ENCODE measurements around the gene ATP6V1B1.

ATP6V1B1 gene

DNA sequence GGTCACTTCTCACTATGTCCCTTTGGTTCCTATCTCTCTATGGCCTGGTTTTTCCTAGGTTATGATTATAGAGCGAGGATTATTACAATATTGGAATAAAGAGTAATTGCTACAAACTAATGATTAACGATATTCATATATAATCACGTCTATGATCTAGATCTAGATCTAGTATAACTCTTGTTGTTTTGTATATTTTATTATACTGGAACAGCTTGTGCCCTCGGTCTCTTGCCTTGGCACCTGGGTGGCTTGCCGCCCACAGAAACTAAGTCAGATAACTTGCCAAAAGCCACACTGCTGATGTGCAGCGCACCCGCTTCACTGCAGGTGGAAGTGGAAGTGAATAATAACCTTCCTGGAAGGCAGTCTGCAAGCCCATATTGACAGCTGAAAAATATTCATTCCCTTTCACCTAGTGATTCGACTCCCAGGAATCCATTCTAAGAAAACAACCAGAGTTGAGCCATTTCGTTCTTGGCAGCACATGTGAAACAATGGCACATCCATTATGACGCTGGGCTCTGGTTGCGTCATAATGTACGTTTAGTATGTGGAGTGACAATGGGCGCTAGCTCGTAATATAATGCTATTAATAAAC is 42.0 kb downstream of the ATP6V1B1 start:
- DNase-seq: peak; percentile 69

DNA sequence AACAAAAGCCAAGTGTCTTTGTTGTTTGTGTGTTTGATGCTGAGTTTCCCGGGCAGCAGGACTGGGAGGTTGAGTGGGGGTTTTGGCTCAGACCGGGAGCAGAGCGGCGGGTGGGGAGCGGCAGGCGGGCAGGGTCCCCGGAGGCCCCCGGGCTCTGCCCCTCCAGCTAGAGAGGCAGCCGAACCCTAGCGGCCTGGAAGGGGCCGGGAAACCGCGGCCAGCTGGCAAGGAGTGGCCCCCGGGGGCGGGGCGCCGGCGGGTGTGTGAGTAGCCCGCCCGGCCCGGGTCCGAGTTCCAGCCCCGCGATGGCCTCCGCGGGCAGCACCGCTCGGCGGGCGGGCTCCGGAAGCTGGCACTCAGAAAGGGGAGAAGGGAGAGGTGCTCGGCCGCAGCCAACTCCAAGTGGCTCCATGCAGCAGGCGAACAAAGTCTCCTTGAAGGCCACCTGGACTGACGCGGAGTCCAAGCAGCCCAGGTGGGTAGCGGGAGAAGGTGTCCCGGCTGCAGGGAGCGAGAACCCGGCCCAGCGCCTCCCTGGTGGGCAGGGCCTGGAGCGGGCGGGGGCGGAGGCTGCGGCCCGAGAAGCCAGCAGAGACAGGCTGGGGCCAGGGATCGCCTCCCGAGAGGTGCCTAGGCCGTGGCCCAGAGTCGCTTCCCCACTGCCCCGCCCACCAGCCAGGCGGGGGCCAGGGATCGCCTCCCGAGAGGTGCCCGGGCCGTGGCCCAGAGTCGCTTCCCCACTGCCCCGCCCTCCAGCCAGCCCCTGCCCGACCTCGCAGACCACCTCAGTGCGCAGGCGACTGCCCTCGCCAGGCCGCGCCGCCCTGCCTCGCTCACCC is 42.9 kb downstream of the ATP6V1B1 start, which contains the start of gene ANKRD53:
TSS of gene ANKRD53 (plus strand) at position 290 of the 839 bp plus-strand sequence. CDS start at position 306, 16 bp downstream.
- DNase-seq: peak; percentile 28

DNA sequence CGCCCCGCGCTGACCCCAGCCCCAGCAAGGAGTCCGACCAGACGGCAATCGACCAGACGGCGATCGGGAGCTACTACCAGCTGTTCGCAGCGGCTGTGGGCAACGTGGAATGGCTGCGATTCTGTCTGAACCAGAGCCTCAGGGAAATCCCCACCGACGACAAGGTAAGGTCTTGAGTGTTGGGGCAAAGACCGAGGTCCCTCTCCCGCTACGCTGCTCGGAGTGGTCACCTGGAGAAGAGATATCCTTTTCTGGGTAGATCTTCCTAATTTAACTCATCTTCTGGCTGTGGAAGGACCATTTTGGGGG is 43.4 kb downstream of the ATP6V1B1 start:
- no peak for DNase-seq

DNA sequence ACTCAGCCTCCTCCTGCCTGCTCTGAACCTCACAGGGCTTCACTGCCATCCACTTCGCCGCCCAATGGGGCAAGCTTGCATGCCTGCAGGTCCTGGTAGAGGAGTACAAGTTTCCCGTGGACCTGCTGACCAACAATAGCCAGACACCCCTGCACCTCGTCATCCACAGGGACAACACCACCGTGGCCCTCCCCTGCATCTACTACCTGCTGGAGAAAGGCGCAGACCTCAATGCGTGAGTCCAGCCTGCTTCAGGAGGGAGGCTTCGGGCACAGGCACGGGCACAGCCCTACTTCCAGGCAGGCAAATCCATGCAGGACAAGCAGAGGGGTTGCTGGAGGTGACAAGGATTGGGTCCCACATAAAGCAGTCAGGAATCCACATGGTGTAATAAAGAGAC is 43.9 kb downstream of the ATP6V1B1 start:
- no peak for DNase-seq

DNA sequence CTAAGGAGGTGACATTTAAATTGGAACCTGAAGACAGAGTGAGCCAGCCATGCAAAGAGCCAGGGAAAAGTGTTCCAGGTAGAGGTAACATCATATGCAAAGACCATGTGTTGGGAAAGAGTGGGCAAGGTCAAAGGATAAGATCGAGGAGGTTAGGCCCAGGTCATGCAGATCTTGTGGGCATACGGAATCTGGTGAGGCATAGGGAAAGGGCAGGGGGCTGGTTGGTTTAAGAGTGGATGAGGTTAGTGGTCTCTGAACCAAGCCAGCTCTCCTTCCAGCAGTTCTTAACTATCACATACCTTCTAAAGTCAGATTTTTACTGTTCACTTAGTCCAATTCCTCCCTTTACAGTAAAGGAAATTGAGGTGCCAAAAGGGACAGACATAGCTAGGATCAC is 45.7 kb downstream of the ATP6V1B1 start:
- DNase-seq: no peak

DNA sequence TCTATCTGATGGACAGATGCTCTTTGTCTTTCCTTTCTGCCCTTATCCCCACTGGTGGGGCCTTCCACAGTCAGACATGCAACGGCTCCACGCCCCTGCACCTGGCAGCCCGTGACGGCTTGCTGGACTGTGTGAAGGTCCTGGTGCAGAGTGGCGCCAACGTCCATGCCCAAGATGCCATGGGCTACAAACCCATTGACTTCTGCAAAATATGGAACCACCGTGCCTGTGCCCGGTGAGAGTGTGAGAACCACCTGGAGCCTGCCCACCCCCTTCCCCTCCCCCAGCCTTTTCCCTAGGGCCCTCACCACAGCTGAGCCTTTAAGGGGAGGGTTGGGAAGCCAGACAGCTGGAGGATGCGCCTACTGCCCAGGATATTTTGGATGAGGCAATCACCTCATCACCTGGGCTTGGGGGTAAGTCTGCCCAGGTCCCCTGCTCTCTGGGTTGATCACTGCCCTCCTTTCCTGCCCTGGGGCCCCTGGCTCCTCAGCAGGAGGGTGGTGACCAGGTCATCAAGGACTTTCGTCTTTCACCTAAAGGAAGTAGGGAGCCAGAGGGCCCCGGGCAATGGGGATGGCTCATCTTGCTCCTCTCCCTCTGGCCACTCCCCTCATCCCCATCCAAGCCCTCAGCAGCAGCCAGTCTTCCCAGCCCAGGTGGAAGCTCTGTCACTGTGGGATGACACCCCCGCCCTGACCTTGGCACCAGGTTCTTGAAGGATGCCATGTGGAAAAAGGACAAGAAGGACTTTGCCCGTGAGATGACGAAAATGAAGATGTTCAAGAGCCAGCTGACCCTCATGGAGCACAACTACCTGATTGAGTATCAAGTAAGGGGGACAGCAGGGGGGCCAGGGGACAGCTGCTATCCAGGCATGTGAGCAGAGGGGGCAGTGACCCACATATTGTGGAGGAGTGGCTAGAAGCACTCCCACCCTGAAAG is 46.4 kb downstream of the ATP6V1B1 start:
- DNase-seq: no peak

DNA sequence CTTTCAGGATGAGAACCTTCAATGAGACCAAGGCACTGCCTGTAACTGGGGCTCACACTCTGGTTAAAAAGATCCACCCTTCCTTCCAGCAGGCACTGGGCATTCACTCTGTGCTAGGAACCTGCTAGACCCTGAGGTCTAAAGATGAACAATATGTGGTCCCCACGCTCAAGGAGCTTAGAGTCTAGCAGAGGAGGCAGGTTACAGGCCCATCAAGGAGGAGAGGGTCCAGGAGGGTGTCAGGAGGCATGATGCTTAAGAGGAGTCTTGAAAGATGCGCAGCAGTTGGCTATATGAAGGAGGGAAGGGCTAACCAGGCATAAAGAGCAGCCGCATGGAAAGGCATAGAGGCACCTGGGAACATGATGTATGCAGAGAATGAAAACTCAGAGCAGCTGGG is 47.3 kb downstream of the ATP6V1B1 start:
- DNase-seq: no peak

DNA sequence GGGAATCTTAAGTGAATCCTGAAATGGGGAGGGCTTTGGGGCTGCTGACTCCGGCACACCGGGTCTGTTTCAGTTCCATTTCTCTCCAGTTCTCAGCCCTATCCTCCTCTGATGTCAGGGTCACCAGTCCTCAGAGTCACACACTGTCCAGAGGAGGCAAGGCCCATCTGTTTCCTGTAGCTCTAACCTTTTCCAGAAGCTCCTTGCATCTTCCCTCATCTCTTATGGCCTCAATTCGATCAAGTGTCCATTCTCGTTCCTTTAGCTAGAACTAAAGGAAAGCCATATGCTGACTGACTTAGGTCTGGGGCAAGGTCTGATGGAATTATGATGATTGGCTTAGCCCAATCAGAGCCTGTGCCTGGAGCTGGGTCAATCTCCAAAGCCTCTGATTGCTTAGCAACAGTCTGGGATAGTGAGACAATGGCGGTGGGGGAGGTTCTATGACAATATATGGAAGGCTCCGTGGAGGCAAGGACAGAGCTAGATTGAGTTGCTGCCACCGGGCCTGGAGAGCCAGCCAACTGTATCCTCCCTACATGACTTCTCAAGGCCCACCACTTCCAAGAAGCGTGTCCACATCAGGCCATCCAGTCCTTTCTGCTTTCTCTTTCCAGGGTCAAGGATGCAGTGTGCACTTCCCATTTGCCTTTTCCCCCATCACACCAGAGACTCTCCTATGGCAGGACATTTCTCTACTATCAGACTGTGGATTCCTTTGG is 48.0 kb downstream of the ATP6V1B1 start:
- no peak for DNase-seq

DNA sequence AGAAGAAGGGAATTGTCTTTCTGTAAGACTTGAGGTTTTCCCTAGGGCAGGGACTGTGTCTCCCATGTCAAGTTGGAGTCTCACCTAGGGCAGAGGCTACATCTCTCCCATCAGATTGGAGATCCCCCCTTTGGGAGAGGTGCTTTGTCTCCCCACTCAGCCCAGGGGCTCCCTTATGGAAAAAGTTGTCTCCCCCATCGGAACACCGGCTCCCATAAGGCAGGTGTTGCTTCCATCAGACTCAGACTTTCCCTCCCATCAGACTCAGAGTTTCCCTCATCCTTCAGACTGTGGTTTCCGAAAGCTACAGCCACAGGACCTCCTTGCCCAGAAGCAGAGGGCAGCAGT is 48.5 kb downstream of the ATP6V1B1 start:
- no peak for DNase-seq

DNA sequence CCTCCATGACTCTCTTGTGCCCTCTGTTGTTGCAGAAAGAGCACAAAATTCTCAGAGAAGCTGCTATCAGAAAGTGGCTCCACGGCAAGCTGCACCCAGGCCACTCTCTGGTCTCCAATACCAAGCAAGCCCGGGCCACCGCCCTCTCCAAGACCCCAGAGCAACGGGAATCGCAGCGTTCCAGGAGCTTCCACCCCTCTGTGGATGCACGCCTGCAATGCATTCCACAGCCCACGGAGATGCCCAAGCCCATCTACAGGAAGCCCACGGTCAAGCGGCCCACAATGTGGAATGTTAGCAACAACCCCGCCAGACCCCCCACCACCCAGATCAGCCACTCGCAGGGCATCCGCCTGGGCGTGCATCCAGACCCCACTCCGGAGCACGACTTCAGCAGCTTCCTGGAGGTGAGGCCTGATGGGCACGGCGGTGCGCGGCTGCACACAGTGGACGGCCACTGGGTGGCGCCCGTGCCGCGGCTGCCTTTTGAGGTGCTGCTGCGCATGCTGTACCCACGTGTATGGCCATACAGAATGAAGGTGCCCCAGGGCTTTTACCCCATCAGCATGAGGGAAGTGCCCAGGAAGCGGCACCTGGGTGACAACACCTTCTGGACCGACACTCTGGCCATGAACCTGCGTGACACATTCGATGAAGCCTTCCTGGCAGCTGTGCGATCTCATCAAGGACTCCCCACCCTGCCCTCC is 49.0 kb downstream of the ATP6V1B1 start:
- DNase-seq: peak; percentile 76

DNA sequence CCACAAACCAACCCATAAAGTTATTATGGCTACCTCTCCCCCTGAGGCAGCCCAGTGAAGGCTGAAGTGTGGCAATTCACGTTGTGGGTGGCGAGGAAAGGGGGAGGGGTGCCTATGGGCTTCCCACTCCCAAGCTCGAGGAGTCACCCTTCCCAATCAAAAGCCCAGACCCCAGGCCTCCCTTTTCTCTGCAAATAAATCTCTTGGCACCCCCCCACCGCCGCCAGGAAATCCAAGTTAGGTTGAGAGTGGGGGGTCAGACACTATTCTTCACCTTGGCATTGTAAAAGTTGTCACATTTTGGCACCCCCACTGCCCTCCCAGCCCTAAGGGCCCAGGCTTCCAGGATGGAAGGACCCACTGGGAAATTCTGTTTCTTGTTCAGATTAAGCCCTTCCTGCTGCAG is 49.6 kb downstream of the ATP6V1B1 start:
- no peak for DNase-seq

DNA sequence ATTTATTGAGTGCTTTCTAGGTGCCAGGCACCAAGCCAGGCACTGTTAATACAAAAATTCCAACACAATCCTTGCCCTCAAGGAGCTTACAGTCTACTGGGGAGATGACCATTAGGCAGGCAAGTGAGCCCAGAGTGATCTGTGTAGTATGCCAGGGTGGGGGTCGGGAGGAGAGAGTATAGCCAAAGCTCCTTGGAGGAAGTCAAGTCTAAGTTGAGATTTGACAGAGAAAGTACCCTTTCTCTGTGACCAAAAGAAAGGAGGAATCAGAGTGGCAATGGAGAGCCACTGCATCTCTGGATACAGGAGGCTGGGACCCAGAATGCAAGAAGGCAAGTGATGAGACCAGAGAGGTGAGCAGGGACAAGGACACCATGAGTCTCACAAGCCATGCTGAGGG is 50.3 kb downstream of the ATP6V1B1 start:
- no peak for DNase-seq

DNA sequence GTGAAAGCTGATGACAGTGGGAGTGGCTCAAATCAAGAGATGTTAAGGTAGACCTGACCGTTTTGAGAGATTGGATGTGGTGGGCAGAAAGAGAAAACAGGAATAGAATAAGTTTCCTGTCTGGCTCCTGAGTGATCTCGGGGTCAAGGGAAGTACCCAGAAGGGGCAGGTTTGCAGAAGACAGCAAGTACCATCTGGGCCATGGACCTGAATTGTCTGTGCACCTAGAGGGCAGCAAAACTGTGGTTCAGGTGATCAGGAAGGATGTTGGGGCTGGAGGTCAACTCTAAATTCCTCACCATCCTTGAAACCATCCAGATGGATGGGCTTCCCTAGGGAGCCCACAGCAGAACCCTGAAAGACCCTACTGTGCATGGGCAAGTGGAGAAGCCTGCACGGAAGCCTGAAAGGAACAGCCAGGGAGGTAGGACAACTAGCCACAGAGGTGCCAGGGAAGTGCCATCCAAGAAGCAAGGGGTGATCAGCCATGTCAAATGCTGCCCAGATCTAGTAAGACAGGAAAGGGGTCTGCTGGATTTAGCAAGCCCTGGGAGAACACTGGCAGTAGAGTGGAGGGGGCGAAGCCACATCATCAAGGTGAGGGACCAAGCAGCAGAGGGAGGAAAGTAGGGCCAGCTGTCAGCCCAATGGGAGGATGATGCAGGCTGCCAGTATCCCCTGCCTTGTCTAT is 50.9 kb downstream of the ATP6V1B1 start:
- DNase-seq: no peak

DNA sequence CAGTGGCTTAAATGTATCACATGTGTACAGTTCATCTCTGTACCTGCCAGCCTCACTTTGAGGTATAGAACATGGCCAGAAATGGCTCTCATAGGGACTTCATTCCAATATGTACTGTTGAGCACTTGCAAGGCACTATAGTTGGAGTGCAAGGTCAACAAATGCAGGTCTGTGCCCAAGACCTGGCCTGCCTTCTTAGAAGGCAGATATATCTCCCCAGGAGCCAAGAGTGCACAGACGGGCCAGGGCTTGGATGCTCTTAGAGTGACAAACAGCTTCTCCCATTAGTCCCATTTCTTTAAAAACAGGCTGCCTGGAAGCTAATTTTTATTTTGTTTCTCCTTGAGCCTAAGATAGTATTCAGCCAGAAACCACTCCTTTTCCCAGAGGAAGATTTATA is 51.7 kb downstream of the ATP6V1B1 start:
- DNase-seq: no peak

DNA sequence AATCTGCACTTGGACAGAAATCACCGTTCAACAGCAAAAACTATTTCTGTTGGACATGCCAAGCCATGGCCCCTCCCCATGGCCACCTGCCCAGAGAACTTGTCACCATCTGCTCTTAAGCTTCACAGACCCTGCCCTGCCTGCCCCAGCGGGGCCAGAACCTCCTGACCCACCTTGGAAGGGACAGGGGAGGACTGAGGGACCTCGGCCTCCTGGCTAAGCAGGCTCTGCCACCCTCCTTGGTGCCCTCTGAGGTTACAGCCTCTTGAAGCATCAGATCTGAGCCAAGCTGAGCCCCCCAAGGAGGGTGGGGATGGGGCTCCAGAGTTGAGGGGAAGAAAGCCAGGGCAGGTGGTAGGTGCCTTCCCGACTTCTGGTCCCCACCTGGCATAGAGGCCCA is 52.5 kb downstream of the ATP6V1B1 start:
- DNase-seq: no peak

DNA sequence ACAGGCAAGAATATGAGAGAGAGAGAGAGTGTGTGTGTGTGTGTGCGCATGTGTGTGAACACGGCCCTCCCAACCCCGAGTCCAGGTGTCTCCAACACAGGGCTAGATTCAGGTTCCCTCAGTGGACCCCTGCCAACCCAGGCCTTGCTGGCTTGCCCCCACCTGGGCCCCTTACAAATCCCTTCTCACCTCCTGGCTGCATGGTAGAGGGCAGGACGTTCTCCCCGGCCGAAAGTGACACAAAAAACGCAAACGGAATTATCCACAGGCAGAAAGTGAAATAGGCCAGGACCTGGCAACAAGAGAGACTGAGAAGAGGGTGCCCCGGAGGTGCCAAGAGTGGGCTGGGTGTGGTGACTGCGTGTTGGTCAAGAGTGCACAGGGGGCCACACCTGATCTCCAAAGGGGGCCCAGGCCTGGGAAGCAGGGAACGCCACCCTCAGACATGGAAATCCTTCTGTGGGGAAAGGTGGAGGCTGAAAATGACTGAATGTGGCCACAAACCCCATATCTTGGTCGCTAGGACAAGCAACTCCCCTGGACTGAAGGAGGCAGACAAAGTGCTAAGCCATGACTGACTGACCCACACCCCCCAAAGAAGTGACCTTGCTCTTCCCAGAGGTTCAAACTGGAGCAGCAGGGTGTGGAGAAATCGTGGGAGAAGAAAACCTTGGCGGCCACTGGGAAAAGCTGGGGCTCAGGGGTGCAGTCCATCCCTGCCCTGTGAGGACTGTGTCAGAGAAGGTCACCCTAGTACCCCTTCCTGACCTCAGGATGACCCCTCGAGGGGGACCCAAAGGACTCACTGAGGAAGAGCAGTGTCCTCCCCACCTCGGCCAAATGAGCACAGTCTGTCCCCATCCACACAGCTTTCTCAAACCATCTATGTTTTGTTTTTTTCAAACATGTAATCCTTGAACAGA is 53.3 kb downstream of the ATP6V1B1 start:
- DNase-seq: no peak

DNA sequence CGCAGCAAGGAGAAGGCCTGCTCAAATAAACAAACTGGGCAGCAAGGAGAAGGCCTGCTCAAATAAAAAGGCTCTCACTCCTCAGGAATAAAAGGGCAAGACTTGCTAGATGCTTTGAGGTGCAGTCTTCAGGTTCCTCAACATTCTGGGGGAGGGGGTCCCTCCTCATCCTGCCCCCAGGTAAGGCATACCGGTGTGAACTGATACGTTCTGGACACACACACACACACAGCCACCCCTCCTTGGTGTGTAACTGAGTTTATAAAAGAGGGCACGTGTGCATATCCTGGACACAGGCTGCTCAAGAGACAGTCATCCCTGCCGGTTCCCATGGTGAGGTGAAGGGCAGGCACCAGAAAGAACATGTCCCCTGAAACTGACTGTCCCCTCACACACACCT is 54.5 kb downstream of the ATP6V1B1 start:
- DNase-seq: no peak

DNA sequence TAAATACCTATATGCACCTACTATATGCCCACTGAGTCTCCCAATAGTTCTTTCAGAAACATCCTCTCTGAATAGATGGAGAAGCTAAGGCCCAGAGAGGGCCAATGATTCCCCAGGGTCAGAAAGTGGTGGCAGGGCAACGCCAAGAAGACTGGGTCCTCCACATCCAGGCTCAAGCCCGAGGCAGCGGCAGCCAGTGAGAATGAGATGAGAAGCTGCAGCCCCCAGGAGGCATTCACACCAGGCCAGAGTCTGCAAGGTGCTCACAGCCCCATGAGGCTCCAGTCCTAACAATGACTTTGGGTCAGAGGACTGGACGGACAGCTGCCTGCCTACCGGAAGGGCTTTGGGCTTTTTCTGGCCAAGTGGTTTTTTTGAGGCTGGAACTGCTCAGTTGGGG is 55.4 kb downstream of the ATP6V1B1 start:
- no peak for DNase-seq

DNA sequence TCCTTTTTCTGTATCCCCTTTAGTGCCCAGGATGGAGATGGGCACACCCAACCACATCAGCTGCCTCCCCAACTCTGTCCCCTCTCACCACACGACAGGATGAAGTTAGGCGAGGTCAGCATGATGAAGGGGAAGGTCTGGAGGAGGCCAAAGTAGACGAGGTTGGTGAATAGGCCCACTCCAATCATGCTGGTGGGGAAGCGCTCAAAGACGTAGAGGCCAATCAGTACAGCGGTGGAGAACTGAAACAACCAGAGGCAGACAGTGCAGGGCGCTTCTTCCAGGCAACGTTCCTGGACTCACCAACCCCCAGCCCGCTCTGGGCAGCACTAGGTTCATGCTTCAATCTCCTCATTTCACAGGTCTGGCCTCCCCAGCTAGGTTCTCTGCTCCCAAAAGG is 56.0 kb downstream of the ATP6V1B1 start:
- no peak for DNase-seq
